HG03060 (cell line): Measurements from ENCODE around the gene EMILIN2.
"Not testable (repeated sequence)": the region's sequence is repeated elsewhere in the genome, so short reads cannot be mapped to it uniquely, and the experiment has no call there.

Experiments
- ATAC-seq: cut with Tn5 transposase; IDR thresholded peaks from one replicate; pipeline ENCODE4 v1.9.1; 2021; ENCODE audit warnings: low read depth, moderate number of reproducible peaks; ENCODE audit not compliant: unreplicated experiment

EMILIN2 gene

DNA sequence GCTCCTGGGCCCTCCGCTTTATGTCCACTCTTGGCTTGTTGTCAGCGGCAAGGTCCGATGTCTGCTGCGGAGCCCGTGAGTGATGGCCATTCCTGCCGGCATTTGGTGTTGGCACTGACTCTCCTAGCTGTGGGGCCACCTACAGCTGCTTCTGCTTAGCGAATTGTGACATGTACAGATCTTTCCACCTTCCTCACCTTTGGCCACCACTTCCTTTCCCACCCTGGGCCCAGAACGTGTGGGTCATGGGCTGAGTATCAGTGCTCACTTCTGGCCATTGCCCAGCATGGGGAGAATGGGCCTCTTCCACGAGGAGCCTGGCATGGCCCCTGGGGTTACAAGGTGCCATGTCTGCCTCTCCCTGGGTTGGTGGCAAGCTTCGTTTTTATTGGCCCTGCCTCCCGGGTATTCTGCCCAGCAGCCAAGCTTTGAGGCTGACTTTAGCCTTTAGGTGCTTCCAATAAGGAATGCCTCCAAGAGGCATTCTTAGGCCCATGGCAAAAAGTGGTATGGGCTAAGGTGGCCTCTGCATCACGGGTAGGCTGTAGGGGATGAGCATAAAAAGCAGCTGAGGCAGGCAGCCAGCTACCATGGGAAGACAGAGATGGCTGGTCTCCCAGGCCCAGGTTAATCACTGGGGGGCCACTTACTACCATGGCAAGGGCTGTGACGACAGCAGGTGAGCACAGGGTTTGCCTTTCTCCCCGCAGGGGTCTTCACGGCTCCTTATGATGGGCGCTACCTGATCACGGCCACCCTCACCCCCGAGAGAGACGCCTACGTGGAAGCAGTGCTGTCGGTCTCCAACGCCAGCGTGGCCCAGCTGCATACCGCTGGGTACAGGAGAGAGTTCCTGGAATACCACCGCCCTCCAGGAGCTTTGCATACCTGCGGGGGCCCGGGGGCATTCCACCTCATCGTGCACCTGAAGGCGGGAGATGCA, 65.8 kb downstream of the EMILIN2 start:
- no peak for ATAC-seq

DNA sequence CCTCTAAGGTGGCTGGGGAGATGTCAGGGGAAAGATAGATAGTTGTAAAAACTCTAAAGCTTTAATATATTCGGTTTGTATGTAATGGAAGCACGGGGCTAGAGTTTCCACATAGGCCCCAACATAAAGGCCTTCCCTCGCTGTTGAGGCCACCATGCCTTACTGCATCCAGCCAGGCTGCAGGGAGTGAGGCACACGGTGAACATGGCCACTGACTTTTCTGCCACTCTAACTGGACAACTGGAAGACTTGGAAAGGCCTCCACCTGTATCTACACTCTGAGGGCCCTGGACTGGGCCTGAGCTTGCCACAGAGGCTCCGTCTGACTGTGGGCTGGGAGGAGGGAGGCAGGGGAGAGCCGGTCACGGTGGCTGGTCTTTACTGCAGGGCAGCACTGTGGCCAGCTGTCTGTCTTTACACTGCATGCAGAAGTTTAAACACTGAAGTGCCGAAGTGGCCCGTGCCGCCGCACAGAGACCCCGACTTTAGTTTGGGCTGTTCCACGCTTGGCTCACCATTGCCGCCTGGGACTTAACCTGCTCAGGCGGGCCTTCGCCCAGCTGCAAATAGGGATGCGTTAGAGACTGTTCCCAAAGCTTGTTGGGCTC, 66.7 kb downstream of the EMILIN2 start:
- no peak for ATAC-seq

DNA sequence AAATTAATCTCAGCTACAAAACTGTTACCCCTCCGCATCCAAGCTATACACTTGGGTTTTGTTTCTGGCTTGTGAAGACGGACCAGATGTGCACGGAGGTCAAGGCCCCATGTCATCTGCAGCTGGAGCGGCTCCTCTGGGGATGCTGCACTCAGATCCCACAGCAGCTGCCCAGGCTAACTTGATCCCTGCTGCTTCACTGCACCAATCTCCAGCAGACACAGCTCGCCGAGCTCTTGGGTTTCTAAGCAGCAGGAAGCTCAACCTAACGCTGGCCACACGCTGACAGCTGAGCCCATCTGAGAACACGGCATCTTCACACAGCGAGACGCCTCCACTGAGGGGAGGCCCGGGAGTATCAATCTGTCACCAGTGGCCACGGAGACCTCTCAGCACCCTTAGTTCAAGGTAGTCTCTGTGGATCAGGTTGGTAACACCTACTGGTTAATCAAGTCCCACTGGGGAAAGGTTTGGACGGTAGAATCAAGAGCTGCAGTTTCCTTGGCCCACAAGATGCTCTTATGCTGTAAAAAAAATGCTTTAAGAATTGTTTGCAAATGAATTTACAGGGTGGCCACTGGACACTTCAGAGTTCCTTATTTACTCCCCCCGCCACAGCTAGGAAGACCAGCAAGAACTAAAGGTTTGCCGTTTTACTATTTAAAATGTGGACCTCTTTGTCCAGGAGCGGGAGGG, 67.5 kb downstream of the EMILIN2 start:
- ATAC-seq, result no peak

DNA sequence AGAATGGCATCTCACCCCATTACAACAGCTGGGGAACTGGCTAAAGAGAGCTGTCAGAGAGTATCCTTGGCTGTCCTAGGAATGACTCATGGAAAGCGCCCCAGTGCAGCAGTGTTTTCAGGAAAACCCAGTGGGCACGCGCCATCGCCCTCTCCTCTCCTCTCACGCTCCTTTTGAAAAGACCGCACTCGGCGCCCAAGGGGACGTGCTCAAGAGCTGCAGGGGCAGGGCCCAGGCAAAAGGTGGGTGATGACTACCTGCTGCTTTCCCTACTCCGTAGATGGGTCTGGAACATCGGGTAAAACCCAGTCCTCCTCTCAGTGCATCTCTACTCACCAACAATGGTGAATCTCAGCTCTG, 68.1 kb downstream of the EMILIN2 start:
- ATAC-seq, result no peak

GRCh38 chr18:2915486-2915885, 68.7 kb downstream of the EMILIN2 start:
- ATAC-seq, result not testable (repeated sequence)

DNA sequence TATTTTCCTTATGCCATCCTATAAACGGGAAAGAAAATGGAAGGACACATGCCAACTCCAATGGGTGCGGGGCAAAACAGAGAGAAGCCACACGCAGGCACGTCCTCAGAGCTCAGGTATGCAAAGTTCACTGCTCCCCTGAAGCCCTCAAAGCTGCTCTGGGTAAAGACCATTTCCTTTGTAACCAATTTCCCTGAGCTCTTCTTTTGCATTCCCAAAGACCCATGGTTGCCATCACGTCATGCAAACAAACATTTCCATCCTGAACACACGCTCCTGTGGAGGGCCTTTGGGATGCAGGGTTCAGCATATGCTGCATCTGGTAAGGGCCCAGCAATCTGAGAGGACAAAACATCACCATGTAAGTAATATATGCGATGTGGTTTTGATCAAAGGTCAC, 69.4 kb downstream of the EMILIN2 start:
- ATAC-seq, result no peak

DNA sequence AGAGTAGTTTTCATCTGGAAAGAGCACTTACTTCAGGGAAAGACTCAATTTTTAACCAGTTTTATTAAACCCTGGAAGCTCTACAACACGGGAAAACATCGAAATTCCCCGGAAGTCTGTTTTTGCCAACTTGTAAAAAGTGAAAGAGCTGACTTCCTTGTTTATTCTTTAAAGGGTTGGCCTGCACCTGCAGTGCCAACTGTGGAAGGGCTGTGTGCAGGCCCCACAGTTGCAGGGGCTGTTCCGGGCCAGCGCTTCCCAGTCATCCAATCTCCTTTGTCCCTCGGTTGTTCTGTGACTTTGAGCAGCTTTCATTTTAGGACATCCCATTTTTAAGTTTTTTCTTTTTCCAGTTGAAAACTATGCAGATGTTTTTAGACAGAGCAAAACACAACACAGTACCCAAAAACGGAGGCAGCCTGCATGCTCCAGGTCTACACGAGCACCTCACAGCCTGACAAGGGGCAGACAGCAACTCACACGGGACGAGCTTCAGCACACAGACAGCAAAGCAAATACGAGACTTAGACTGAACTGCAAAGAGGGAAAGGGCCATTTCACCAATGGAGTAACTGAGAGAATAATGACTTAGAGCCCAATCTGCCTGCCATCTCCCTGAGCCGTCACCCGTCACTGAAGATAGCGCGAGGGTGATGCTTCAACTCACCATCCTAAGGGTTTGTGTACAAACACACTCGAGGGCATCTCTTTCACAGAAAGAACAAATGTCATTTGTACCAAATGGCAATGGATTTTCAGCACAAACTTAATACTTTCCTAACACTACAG, 70.6 kb downstream of the EMILIN2 start:
- no peak for ATAC-seq

DNA sequence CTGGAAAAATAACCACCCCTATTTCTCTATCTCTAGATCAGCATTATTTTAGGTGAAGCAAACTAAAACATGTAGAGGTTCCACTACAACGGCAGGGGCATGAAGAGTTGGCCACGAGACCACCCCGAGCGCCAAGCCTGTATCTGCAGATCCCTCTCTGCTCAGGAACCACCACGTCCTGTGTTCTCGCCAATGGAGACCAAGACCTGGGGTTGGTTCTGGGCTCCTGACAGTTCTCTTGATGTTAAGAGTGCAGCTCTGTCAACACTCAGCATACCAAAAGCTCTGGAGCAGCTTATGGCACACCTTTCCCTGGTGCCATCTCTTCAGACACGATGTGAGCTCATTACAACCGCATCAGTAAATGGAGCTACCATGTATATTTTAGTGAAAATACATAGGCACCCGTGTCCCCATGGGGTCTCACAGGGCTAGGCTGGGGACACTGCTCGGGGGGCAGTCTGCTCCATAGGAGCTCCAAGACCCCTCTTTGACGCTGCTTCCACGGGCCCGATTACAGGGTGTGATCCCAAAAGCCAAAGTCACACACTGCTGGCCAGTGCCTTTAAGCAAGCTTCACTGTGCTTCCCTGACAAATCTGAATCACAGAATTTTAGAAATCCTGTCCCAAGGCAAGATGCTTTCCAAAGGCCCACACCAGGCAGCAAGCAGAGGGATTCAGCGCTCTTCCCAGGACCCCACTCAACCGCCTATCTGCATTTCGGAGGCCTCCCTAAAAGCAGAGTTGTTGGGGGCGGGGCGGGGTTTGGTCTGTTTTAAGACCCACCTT, 72.2 kb downstream of the EMILIN2 start:
- ATAC-seq, result no peak

- ATAC-seq, result no peak
These were observed 72.8 kb downstream of the EMILIN2 start for GRCh38 chr18:2919600-2919999.

- no peak for ATAC-seq
These were observed 73.2 kb downstream of the EMILIN2 start for GRCh38 chr18:2920027-2920426.

DNA sequence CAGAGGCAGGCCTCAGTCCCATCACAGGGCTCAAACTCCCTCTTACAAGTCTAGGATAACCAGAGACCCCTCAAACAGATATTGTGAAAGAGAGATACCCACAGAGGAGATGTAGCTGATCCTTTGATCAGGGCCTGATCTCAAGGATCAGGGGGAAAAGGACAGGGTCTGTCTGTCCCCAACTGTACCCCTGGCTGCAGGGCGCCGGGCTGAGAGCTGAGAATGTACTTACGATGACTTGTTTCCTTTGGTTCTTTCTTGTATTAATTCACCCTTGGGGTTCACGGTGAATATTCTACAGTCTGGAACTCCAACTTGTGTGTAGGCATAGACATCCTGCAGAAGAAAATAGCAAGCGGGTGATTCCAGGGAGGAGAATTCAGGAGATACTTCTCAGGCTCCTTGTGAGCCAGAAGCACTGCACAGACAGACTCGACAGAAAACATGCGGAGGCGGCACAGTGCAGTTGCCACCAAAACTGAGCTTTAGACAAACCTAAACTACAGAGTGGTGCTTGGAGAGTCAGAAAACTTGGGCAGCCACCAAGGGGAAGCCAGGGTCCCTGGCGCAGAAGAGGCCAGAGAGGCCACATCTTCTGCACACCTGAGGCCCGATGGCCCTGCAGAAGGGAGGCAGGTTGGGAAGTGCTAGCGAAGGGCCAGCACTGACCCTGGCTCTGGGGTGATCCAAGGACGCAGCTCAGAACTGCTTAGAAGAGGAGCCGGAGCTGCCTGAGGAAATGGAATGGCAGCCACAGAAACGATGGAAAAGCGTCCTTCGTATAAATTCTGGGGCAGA, 73.9 kb downstream of the EMILIN2 start:
- ATAC-seq, result no peak

GRCh38 chr18:2921778-2922177, 75.0 kb downstream of the EMILIN2 start:
- no peak for ATAC-seq

DNA sequence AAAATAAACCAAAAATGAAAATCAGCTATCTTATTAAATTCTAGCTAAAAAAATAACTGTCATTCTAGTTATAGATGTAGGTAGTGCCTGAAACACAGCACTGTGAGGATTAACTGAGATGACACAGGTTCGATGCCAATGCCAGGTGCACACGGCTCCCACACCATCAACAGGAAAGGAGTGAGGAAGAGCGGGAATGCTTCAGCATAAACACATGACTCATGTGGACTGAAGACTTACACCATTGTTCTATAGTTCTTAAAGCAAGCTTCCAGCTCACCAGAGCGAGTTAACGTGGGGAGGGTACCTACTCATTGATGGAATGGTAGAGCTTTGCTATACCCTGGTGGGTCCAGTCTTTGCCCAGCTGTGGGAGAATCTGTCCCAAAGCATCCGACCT, 76.7 kb downstream of the EMILIN2 start:
- ATAC-seq, result no peak

DNA sequence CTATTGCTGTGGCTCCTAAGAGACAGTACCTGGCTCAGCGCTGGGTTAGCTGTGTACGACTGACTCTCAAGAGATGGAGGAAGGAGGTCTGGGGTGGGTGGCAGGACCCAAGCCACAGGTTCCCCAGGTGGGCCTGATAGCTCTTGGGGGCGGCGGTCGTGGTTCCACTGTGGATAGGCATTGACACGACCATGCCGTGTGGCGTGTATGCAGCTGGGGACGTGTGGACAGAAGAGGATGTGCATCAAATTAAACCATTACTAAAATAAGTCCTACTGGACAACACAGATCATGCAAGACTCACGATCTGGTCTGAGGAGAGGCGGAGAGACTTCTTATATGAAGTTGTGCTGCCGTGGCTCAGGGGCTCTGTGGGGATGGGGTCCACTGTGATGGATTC, 78.1 kb downstream of the EMILIN2 start:
- no peak for ATAC-seq

- ATAC-seq, result no peak
These were observed 79.7 kb downstream of the EMILIN2 start for GRCh38 chr18:2926528-2926927.

GRCh38 chr18:2927745-2928144, 80.9 kb downstream of the EMILIN2 start:
- ATAC-seq, result no peak

DNA sequence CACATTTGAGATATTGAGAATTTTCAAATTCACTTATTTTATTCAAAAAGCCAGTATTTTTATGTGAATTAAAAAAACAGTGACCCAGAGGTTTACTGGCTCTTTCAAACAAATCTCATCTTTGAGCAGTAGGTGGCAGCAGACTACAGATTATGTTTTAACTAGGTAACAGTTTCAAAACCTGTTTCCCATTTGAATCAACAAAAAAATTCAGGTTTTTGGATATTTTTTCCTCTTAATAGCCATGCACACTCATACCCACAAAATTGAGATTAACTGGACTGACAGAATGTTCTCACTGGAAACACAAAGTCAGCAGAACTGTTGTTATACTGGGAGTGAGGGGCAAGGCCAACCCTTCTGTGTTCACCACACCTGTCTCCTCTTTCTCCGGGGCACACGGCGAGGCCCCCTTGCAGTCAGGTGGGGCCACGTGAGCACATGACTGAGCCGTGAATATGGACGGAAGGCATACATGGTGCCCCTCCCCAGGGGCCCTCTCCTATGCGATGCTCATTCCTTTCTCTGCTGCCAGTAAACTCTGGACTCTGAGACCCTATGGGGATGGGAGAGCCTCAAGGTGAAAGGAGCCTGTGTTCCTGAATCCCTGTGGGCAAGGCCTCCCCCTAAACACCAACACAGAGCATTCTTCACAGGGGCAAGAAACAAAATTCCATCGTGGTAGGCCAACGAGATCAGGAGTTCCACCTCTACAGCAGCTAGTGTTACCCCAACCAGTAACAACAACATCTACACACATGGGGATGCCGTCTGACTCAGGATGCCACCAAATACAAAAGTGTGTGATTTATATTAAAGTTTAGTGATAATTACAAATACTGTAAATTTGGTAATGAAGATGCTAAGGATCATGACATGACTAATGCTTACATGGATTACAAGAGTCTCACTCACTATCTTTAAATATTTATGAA, 85.7 kb downstream of the EMILIN2 start:
- no peak for ATAC-seq

- ATAC-seq, result no peak
These were observed 87.2 kb downstream of the EMILIN2 start for GRCh38 chr18:2933995-2934394.
